GM12878 (cell line): Measurements from ENCODE around the gene SLC6A7. TPM values are rescaled to one million over a fixed set of nuclear protein-coding genes. Genes with fewer than 3 reads are reported as not detected.

Source experiments
- ATAC-seq: fragments of 200-7000 bp; cut with Tn5 transposase; 3 replicates; pipeline ENCODE4 v1.9.1; 2020; ENCODE audit warnings: mild to moderate bottlenecking, moderate library complexity
- BruUV-seq: library from RNA; stranded (reverse); fragments of 400-500 nt; replicated peaks from 2 replicates; lab custom pipeline; 2021; lab: Mats Ljungman, UMichigan
- CTCF ChIA-PET: fragments of 300-600 bp; sonication (Branson Sonifier 250); formaldehyde crosslinking; extraction: SDS; loops from one replicate; lab custom pipeline; 2021; ENCODE audit warnings: inconsistent platforms; lab: Yijun Ruan, JAX
- POLR2A ChIA-PET: fragments of 350-600 bp; formaldehyde crosslinking; extraction: SDS; loops from one replicate; lab custom pipeline; 2021; ENCODE audit warnings: inconsistent platforms; lab: Charles Lee
- RAD21 ChIA-PET: fragments of 300-600 bp; sonication (Branson Sonifier 250); formaldehyde crosslinking; loops from one replicate; lab custom pipeline; 2023; ENCODE audit warnings: antibody characterized with exemption; ENCODE audit not compliant: unreplicated experiment; lab: Charles Lee
- SMC1A ChIA-PET: fragments of 300-600 bp; sonication (Branson Sonifier 250); formaldehyde crosslinking; loops from one replicate; lab custom pipeline; 2023; ENCODE audit not compliant: unreplicated experiment, uncharacterized antibody; lab: Charles Lee
- DNase-seq: peaks from one replicate; pipeline ENCODE4 v3.0.0-alpha.2; 2011; ENCODE audit warnings: low read depth, low spot score
- FAIRE-seq: peaks from 3 replicates; lab custom pipeline; 2011; peaks lifted over from hg19 to GRCh38; lab: Jason Lieb, UNC
- H2AFZ ChIP-seq: 2 replicates; pipeline ENCODE4 v1.6.0; 2011; ENCODE audit warnings: low read depth, low read length, control low read depth; ENCODE audit not compliant: control insufficient read depth
- H3K27ac ChIP-seq: 2 replicates; pipeline ENCODE4 v1.5.1; 2011; ENCODE audit warnings: control low read depth; ENCODE audit not compliant: control insufficient read depth, insufficient read depth
- H3K27me3 ChIP-seq, 2 experiments: replicated peaks in 1 of 2; 2 replicates each; pipeline versions ENCODE4 v1.6.0 to v1.6.1; 2011; ENCODE audit warnings: low read length in 1 of 2; ENCODE audit not compliant: control insufficient read depth in 2 of 2, insufficient read depth in 2 of 2
- H3K36me3 ChIP-seq, 2 experiments: 2 replicates each; pipeline ENCODE4 v1.5.1; 2011; ENCODE audit warnings: low read length in 1 of 2; ENCODE audit not compliant: control insufficient read depth in 2 of 2, insufficient read depth in 2 of 2
- H3K4me1 ChIP-seq: 2 replicates; pipeline ENCODE4 v1.6.1; 2011; ENCODE audit warnings: mild to moderate bottlenecking, low read length, moderate library complexity, mixed read lengths; ENCODE audit not compliant: control insufficient read depth, insufficient read depth
- H3K4me2 ChIP-seq: 2 replicates; pipeline ENCODE4 v1.6.0; 2011; ENCODE audit warnings: control low read depth; ENCODE audit not compliant: control insufficient read depth, insufficient read depth
- H3K4me3 ChIP-seq: fragments of 200-600 bp; sonication (generic); 2 replicates; pipeline ENCODE4 v1.5.1; 2016
- H3K79me2 ChIP-seq: 2 replicates; pipeline ENCODE4 v1.6.0; 2011; ENCODE audit warnings: low read length; ENCODE audit not compliant: control insufficient read depth, insufficient read depth
- H3K9ac ChIP-seq: 2 replicates; pipeline ENCODE4 v1.8.0; 2011; ENCODE audit warnings: low read length, control low read depth, mixed read lengths; ENCODE audit not compliant: control insufficient read depth, insufficient read depth
- H3K9me3 ChIP-seq: replicated peaks from 3 replicates; pipeline ENCODE4 v1.5.1; 2011; ENCODE audit warnings: mild to moderate bottlenecking, low read length; ENCODE audit not compliant: control insufficient read depth, insufficient read depth
- H4K20me1 ChIP-seq: 2 replicates; pipeline ENCODE4 v1.6.0; 2011; ENCODE audit not compliant: control insufficient read depth, insufficient read depth
- CREM ChIP-seq: IDR thresholded peaks from 2 replicates; pipeline ENCODE4 v1.6.1; 2014; ENCODE audit warnings: antibody characterized with exemption, low read depth
- E4F1 ChIP-seq: fragments of 450-650 bp; IDR thresholded peaks from 2 replicates; pipeline ENCODE4 v1.6.1; 2018; ENCODE audit warnings: borderline replicate concordance, mild to moderate bottlenecking; ENCODE audit not compliant: partially characterized antibody
- ELK1 ChIP-seq: IDR thresholded peaks from 2 replicates; pipeline ENCODE4 v1.6.1; 2012; ENCODE audit warnings: low read depth, low read length, improper control_type of control experiment
- MTA2 ChIP-seq: fragments of 450-650 bp; IDR thresholded peaks from 2 replicates; pipeline ENCODE4 v1.6.1; 2016; ENCODE audit warnings: low read depth, mild to moderate bottlenecking, moderate library complexity
- MXI1 ChIP-seq: fragments of 150-350 bp; IDR thresholded peaks from 2 replicates; pipeline ENCODE4 v1.6.1; 2011; ENCODE audit warnings: low read depth, mild to moderate bottlenecking, inconsistent platforms, low read length, improper control_type of control experiment
- MYC ChIP-seq: IDR thresholded peaks from 2 replicates; pipeline ENCODE4 v1.6.1; 2011; ENCODE audit warnings: mild to moderate bottlenecking, low read length, moderate library complexity, inconsistent platforms; ENCODE audit not compliant: insufficient read depth, insufficient replicate concordance, insufficient read length, severe bottlenecking
- NR2C2 ChIP-seq: IDR thresholded peaks from 2 replicates; pipeline ENCODE4 v1.6.1; 2011; ENCODE audit warnings: borderline replicate concordance, low read depth; ENCODE audit not compliant: control insufficient read depth, insufficient read length
- POLR2A ChIP-seq: IDR thresholded peaks from 2 replicates; pipeline ENCODE4 v1.6.1; 2011; ENCODE audit warnings: low read depth, mild to moderate bottlenecking, low read length
- YBX1 ChIP-seq: fragments of 450-650 bp; IDR thresholded peaks from 2 replicates; pipeline ENCODE4 v1.6.1; 2016; ENCODE audit warnings: antibody characterized with exemption
- ZNF24 ChIP-seq: fragments of 450-650 bp; IDR thresholded peaks from 2 replicates; pipeline ENCODE4 v1.6.1; 2017; ENCODE audit warnings: antibody characterized with exemption, mild to moderate bottlenecking
- WGBS: methylation state at CpG from one replicate; pipeline ENCODE4 v1.1.6; 2016; ENCODE audit warnings: low lambda C conversion rate; ENCODE audit not compliant: insufficient replicate concordance, insufficient coverage; ENCODE audit errors: missing lambda C conversion rate; 5-methylcytosine and 5-hydroxymethylcytosine counted together
- in situ Hi-C: fragments of 300-500 bp; cut with MboI; formaldehyde crosslinking; loops from 9 replicates; pipeline ENCODE4 v1.14.3; 2018; ENCODE audit warnings: mixed read lengths
- intact Hi-C: fragments of 100-400 bp; cut with micrococcal nuclease; formaldehyde crosslinking; loops from one replicate; pipeline ENCODE4 v1.14.2; 2022; ENCODE audit not compliant: unreplicated experiment
- polyA plus RNA-seq, 11 experiments: library from polyadenylated mRNA; depleted of rRNA in 4 of 11; unstranded in 6 of 11; stranded (reverse) in 5 of 11; fragments of >200 nt; fragmentation: Nextera tagmentation in 4 of 11; fragmentation: Illumina TruSeq in 1 of 11; extraction: Ambion mirVana in 4 of 11; extraction: Trizol in 1 of 11; gene quantifications; 1 replicate in 1 of 11; 2 replicates in 10 of 11; pipeline versions ENCODE4 v1.2.1 to v1.2.3, GENCODE V29; 2011 to 2016; ENCODE audit warnings: inconsistent platforms in 2 of 11, missing spikeins in 2 of 11, low read depth in 1 of 11
- total RNA-seq, 4 experiments: library from RNA; depleted of rRNA in 3 of 4; stranded (reverse); fragments of >200 nt in 3 of 4; fragmentation: Illumina TruSeq in 1 of 4; extraction: Trizol in 1 of 4; gene quantifications; 2 replicates each; pipeline versions ENCODE4 v1.2.1 to v1.2.3, GENCODE V29; 2013 to 2021

SLC6A7 gene
- total and polyA plus RNA-seq, 10 of the 15 experiments (the other 5 are each of a cell fraction or from before 2014, with no cell fraction given), result 0.01 to 0.15 (median 0.06) TPM; not detected in 7

GRCh38 chr5:150239794-150240122 lies 49.9 kb downstream of the SLC6A7 start:
- in situ Hi-C loops, result no loop called here
- intact Hi-C loops, result no loop called here
- 35% methylated on average over 7 of the region's 7 CpGs for WGBS
- ChIA-PET RAD21 (no interaction called here), SMC1A (no interaction called here), CTCF (no interaction called here), POLR2A (no interaction called here)
- no peak overlapping the region for H2AFZ ChIP-seq
- H3K4me1 ChIP-seq, result no peaks in the 10 kb centered on the region
- no peak overlapping the region for H3K9ac ChIP-seq
- no peaks in the 10 kb centered on the region for H3K9me3 ChIP-seq
- no peaks in the 10 kb centered on the region for H4K20me1 ChIP-seq
- no peak overlapping the region for H3K4me3 ChIP-seq
- no peak overlapping the region for H3K27ac ChIP-seq
- no TSS peak for BruUV-seq
- H3K4me2 ChIP-seq, result no peak overlapping the region
- FAIRE-seq (no peak), DNase-seq (no peak), ATAC-seq (no peak)
- TF ChIP-seq MTA2, result no peak
- TF ChIP-seq ELK1, result no peak
- TF ChIP-seq NR2C2, result no peak
- no peak for TF ChIP-seq ZNF24
- TF ChIP-seq E4F1, result no peak
- TF ChIP-seq CREM, result no peak
- no peak for TF ChIP-seq POLR2A
- no peak for TF ChIP-seq MYC
- no peak for TF ChIP-seq YBX1
- no peak for TF ChIP-seq MXI1
- H3K36me3 ChIP-seq, result no peaks in the 10 kb centered on the region
- H3K79me2 ChIP-seq, result no peaks in the 10 kb centered on the region
- peaks cover 0 to 1% of the 10 kb centered on the region in 2 experiments; a peak in 1 of 4 replicates for H3K27me3 ChIP-seq
